GM23248 (cell line): Measurements from ENCODE around the gene TNIK.

ENCODE experiments used
- EZH2 ChIP-seq: fragments of 200-600 bp; sonication (generic); IDR thresholded peaks from 2 replicates; pipeline ENCODE4 v1.6.1; 2018; ENCODE audit warnings: antibody characterized with exemption, mild to moderate bottlenecking; ENCODE audit not compliant: insufficient read depth, poor library complexity, severe bottlenecking
- EZH2phosphoT487 ChIP-seq: fragments of 200-600 bp; sonication (generic); IDR thresholded peaks from 2 replicates; pipeline ENCODE4 v1.6.1; 2018; ENCODE audit warnings: antibody characterized with exemption, moderate library complexity, mild to moderate bottlenecking, low read depth; ENCODE audit not compliant: insufficient read depth

GRCh38 chr3:171314341-171314740, 145.9 kb downstream of the TNIK start:
- TF ChIP-seq EZH2 (no peak), EZH2phosphoT487 (no peak)
